GM19397 (cell line): Measurements from ENCODE around the gene NDUFS8.

Experiments
- ATAC-seq: cut with Tn5 transposase; IDR thresholded peaks from one replicate; pipeline ENCODE4 v1.9.1; 2021; ENCODE audit warnings: mild to moderate bottlenecking, moderate library complexity; ENCODE audit not compliant: unreplicated experiment

The NDUFS8 gene

GRCh38 chr11:68014947-68015447 is 15.5 kb upstream of the NDUFS8 start:
- no peak for ATAC-seq

- ATAC-seq, result no peak
Measured at GRCh38 chr11:68015467-68015866, 15.0 kb upstream of the NDUFS8 start.

DNA sequence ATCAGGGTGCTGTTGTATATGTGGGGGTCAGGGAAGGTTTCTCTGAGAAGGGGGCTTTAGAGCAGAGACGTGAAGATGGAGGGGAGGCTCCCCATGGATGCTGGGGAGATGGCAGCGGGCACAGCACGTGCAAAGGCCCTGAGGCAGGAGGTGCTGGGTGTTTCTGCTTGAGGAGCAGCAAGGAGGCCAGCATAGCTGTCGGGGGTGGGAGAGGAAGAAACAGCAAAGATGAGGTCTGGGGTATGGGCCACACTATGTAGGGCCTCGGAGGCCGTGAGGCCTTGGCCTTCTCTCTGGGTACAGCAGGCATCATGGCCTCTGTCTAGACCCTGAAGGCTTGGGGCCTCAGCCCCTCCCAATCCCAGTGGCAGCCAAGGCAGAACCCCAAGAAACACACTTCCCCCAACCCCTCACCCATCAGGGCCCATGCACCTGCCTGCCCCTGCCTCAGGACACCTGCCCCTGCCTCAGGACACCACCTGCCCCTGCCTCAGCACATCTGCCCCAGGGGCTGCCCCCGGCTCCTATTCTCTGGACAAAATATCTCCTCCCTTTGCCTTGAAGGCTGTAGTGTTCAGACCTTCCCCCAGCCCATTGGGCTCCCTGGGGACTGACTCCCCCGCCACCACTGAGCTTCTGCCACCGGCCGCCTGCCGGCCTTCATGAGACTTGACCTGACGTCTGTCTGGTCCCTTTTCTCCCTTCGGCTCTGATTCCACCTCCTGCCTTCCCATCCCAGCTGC is 14.1 kb upstream of the NDUFS8 start:
- no peak for ATAC-seq

- ATAC-seq, result no peak
Measured at GRCh38 chr11:68016904-68017817, 13.3 kb upstream of the NDUFS8 start.

DNA sequence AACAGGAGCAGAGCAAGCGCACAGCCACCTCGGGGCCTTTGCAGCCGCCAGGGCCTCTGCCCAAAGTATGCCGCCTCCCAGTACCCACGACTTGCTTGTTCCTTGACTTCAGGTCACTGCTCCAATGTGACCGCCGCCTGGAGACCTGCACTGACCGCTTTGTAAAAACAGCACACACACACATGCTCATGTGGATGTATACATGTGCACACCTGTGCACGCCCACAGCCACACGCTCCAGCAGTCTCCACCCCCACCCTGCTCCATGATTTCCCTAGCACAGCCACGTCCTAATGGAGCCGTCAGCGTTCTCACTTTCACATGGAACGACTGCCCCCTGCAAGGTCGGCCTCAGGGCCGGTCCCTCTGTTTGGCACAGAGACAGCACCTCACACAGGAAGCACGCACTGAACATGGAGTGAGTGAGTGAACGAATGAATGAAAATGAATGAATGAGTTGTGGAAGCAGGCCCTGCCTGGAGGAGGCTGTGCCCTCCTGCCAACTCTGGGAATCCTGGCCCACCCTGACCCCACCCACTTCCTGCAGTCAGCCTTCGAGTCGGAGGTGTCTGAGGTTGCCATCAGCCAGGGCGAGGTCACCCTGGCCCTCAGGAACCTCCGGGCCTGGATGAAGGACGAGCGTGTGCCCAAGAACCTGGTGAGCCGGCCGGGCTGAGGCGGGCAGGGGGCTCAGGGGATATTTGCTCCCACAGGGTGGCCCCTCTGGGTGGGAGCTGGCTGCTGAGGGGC is 12.3 kb upstream of the NDUFS8 start:
- ATAC-seq, result no peak

DNA sequence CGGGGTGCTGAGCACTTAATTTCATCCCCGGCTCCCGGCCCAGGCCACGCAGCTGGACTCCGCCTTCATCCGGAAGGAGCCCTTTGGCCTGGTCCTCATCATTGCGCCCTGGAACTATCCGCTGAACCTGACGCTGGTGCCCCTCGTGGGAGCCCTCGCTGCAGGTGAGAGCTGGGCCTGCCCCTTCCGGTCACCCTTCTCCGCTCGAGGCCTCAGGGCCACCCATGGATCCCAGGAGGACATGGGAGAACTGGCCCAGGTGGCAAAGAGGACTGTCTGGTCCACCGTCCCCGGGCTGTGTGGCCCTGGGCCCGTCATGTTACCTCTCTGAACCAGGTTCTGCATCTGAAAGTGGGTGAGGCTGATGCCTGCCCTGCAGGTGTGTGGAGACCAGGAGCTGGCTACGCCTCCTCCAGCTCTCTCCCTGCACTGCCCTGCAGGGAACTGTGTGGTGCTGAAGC is 11.7 kb upstream of the NDUFS8 start:
- ATAC-seq, result no peak

- no peak for ATAC-seq
Measured at GRCh38 chr11:68019486-68019885, 11.0 kb upstream of the NDUFS8 start.

DNA sequence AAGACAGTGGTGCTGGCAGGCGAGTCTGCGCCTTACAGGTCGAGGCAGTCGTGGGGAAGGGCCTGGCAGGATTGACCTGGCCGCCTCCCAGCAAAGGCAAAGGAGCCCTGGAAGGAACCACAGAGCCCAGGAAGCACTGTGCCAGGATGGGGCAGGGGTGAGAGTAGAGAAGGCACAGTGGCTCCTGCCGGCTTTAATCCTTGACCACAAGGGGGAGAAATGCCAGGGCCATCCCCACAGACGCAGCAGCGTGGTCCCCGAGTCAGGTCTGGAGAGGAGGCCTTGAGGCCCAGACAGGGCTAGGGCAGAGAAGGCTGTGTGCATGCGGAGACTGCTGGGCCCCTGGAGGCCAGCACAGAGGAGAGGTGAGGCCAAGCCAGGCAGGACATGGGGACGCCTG is 9.9 kb upstream of the NDUFS8 start:
- no peak for ATAC-seq

DNA sequence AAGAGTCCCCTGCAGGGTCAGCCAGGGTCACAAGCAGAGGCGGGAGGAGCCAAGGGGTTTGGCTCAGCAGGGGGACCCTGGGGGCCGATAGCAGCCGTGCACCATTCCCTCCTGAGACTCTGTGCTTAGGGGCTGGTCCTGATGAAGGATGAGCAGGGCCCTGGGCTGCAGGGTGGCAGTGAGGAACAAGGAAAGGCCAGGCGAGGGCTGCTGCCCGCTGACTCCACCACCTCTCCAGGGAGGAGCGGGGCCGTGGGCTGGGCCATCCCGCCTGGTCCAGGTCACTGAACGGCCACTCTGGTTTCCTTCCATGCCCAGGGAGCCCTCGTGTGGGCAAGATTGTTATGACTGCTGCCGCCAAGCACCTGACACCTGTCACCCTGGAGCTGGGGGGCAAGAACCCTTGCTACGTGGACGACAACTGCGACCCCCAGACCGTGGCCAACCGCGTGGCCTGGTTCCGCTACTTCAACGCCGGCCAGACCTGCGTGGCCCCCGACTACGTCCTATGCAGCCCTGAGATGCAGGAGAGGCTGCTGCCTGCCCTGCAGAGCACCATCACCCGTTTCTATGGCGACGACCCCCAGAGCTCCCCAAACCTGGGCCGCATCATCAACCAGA is 9.2 kb upstream of the NDUFS8 start:
- ATAC-seq, result no peak

GRCh38 chr11:68022531-68022930 is 8.0 kb upstream of the NDUFS8 start:
- ATAC-seq, result no peak

DNA sequence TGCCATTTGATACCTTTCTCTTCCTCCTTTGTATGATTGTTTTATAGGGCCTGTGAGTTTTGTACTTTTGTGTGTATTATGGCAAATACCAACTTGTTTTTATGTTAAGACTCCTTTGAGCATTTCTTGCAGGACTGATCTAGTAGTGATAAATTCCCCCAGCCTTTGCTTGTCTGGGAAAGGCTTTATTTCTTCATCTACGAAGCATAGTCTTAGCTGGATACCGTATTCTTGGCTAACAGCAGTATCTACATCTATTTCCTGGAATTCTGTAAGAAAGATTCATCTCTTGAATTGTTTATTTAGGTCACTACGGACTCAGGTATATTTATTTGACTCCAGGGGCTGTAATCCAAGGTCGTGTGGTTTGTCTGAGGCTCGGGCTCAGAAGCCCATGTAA is 6.0 kb upstream of the NDUFS8 start:
- ATAC-seq, result no peak

DNA sequence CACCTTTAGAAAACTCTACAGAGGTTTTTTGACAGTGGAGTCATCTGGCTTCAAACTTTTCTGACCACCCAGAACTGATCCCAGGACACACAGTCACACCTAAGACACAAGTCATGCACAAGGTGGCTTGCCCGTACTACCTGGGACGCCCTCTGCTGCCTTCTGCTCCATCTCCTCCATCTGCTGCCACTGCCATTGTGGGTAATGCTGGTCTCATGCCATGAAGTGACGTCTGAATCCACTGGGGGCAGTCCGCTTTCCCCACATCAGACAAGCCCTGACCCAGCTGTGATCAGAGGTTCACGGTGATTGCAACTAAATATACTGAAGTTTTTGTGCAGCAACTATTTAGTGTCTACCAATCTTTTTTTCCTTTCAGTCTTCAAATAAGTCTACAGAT is 5.4 kb upstream of the NDUFS8 start:
- no peak for ATAC-seq

- ATAC-seq, result no peak
Measured at GRCh38 chr11:68026391-68027105, 3.9 kb upstream of the NDUFS8 start.

DNA sequence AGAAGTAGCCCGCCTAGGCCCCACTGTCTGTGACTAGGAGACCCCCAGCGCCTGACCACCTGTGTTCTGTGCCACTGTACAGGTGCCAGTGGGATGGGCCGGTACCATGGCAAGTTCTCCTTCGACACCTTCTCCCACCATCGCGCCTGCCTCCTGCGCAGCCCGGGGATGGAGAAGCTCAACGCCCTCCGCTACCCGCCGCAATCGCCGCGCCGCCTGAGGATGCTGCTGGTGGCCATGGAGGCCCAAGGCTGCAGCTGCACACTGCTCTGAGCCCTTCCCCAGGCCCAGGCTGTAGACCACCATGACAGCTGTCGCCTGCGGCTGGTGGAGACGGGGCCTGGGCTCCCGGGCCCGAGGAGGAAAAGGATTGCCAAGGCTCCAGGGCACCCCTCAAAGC is 2.8 kb upstream of the NDUFS8 start:
- ATAC-seq, result no peak

DNA sequence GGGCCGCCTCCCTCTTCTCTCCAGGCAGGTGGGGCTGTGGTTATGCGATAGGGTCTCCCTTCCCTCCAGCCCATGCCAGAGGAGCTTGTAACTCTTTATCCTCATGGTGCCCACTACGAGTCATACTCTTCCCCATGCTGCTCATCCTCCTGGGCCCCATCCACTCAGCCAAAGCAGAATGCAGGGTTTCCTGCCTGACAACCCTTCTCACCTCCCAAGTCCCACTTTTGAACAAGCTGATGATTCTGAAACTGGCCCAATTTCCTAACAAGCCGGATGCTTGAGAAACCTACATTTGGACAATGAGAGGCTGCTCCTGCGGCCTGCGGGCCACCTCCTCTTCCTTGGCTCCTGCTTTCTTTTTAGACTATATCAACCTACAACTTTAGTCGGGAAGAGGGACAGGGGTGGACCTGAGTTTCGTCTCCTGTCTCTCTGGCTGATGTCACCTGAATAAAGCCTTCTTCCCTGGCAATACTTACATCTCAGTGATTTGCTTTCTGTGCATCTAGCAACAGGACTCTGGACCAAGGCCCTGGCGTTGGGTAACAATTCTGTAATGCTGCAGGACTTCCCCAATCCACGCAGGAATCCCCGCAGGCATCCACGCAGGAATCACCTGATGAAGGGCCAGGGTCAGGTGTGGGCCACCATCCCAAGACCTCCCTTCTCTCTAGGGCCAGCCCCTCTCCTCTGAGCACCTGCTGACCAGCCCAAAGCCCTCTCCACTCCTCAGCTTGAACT is 1.5 kb upstream of the NDUFS8 start:
- no peak for ATAC-seq

DNA sequence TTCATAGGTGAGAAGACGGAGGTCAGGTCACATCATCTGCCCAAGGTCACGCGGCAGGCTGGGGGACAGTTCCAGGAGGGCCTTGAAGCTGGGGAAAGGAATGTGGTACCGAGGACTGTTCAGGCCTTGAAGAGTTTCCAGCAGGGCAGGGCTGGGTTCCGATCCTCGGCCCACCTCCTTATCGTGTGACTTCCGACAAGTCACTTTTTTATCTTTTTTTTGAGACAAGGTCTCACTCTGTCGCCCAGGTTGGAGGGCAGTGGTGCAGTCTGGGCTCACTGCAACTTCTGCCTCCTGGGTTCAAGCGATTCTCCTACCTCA is 623 bp downstream of the NDUFS8 start:
- ATAC-seq, result no peak

GRCh38 chr11:68032003-68032402 is 1.5 kb downstream of the NDUFS8 start:
- ATAC-seq, result no peak

DNA sequence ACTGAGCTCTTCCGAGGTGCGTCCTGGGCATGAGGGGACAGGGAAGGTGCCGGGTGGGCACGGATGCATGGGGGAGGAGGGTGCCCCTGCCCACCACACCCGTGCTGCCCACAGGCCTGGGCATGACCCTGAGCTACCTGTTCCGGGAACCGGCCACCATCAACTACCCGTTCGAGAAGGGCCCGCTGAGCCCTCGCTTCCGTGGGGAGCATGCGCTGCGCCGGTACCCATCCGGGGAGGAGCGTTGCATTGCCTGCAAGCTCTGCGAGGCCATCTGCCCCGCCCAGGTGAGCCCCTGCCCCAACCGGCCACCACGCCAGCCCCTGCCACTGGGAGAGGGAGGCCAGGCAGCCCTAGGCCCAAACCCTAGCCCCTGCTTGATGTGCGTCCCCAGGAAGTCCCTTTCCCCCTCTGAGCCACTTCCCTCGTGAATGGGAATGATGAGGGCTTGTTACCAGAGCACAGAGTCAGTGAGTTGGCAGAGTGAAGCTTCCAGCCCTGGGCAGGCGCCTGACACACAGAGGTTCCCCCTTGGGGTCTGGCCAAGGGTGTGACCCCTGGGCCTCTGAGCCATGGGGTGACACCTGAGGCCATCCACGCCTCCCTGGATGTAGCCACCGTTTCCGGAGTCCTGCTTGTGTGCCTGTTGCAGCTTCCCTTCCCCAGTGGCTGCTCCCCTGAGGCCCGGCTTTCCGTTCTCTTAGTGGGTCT is 2.7 kb downstream of the NDUFS8 start:
- ATAC-seq, result no peak

- no peak for ATAC-seq
Measured at GRCh38 chr11:68033708-68034045, 3.2 kb downstream of the NDUFS8 start.
